NCI-H345 (cell line): Measurements from ENCODE around the gene SYP.
"Not testable (repeated sequence)": the region's sequence is repeated elsewhere in the genome, so short reads cannot be mapped to it uniquely, and the experiment has no call there.

Experiments
- DNase-seq: peaks from one replicate; lab custom pipeline; 2025; lab: John Stamatoyannopoulos, UW

SYP gene

DNA sequence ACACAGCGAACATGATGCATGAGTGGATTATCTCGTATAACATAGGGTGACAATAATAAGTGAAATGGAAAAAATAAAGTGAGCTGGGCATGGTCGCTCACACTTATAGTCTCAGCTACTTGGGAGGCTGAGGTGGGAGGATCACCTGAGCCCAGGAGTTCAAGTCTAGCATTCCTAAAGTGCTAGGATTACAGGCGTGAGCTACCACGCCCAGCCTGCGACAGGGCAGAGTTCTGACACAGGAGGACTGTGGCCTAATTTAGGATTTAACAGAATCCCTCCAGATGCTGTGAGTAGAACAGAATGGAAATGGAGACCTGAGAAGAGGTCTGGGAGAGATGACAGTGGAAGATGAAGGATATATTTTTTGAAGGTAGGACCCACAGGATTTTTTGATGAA, 10.4 kb downstream of the SYP start:
- no peak for DNase-seq

GRCh38 chrX:49188468-49189076, 11.4 kb downstream of the SYP start:
- no peak for DNase-seq

GRCh38 chrX:49187526-49187925, 12.5 kb downstream of the SYP start:
- no peak for DNase-seq

DNA sequence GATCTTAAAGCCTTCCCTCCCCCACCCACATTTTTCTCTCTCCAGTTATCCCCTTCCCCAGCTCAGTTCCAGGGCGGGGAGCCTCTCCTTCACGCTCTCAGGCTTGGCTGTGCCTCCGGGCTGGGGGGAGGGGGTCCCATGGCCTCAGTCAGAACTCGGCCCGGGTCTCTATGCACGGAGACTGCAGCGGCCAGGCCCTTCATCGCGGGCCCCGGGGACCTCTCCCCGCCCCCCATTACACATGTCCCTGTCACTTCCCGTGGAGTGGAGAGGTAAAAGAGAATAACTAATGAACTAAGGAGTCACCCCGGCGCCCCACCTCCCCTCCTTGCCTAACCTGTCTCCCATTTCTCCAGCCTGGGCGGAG, 13.0 kb downstream of the SYP start:
- no peak for DNase-seq

- DNase-seq: peak; percentile 67
Measured at GRCh38 chrX:49186125-49187027, 13.6 kb downstream of the SYP start, which contains the start of gene PRICKLE3. Gene PRICKLE3, minus strand, starts transcription at chrX:49186373. Its CDS starts 76 bp downstream, at chrX:49186297.

- peak; percentile 96 for DNase-seq
Measured at GRCh38 chrX:49184294-49185281, 15.4 kb downstream of the SYP start.

DNA sequence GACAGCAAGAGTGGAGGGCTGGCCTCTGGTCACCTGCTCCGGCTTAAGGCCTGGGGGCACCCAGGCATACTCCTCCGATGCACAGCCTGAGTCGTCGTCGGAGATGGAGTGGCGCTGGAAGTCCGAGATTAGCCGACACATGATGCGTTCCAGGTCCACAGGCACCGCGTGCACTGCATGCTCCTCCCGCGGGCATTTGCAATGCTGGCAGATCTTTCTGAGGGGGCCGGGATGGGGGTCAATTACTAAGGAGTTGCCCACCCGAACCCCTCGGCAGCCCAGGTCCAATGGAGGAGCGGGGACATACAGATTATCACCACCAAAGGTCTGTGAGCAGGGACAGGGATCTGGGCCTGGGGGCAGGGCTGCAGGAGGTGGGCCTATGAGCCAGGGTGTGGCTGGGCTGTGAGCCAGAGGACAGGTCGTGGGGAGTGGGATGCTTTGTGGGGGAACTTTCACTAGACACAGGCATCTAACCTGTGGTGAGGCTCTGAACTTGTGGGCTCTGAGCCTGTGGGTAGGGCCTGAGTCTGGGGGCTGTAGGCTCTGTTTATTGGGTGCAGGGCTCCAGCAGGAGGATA, 16.2 kb downstream of the SYP start:
- peak; percentile 53 for DNase-seq

GRCh38 chrX:49179358-49179757, 20.6 kb downstream of the SYP start:
- no peak for DNase-seq

DNA sequence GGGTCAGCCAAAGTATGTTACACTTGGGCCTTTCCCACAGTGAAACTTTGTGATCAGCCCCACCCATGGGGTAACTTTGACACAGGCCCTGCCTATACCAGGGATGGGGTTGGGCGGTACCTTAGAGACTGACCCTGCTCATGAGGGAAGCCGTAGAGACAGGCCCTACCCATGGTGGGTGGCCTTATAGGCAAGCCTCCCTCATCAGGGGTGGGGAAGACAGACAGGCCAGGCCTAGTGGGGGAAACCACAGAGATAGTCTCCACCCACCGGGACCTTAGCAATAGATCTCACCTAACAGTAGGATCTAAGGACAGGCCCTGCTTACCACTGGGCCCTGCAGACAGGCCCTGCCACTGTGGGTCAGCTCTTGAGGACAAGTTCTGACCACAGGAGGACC, 21.5 kb downstream of the SYP start:
- no peak for DNase-seq

GRCh38 chrX:49177873-49178480, 22.0 kb downstream of the SYP start:
- DNase-seq: no peak

DNA sequence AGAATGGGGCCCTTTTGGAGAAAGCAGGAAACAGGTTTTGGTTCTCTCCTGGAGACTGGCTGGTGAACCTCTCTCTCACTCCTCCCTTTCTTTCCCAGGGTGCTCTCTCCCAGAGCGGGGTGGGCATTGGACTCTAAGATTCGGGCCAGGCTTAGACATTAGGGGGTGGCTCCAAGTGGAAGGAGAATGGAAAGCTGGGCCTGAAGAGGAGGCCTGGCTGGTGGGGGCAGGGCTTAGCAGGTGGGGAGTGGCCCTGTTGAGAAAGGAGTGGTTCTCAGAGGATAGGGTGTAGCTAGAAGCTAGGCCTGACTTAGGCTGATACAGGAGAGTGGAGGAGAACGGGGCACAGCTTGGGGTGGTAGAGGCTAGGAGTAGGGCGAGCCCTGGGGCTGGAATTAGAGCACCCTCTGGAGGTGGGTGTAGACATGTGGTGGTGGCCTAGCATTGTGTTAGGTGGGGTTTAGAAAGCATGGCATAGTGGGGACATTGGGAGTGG, 22.6 kb downstream of the SYP start:
- DNase-seq: no peak

DNA sequence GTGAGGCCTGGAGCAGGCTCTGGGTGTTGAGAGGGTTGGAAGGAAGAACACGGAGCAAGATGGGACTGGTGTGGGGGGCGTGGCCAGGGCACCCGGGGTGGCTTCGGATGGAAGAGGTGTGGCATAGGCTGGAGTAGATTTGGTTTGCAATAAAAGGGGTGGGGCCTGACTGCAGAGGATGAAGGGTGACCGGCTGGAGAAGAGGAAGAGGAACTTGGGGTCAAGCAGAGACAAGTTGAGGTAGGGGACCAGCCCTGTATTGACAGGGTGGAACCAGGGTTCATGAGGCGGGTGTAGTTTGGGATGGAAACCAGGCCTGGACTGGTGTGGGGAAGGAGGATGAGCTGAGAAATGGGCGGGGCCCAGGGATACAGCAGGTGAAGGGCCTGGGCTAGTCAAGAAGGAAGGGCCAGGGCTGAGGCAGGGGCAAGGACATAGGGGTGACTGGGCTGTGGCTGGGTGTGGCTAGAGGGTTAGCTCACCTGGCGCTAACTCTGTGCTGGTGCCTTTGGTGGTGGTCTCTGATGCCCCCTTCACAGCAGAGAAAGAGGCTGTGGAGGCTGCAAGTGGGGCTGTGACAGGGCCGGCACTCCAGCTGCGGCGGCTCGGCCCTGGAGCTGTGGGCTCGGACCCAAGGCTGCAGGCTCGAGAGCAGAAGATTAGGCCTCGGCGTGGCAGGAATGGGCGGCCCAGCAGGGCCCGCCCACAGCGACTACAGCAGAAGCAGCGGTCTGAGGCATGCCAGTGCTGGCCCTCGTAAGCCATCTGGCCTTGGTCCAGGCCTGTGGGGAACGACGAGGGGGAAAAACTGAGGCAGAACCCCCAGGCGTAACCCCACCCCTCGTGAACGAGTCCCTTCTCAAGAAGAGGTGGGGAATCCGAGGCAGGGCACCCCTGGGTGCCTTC, 23.3 kb downstream of the SYP start:
- DNase-seq: no peak

DNA sequence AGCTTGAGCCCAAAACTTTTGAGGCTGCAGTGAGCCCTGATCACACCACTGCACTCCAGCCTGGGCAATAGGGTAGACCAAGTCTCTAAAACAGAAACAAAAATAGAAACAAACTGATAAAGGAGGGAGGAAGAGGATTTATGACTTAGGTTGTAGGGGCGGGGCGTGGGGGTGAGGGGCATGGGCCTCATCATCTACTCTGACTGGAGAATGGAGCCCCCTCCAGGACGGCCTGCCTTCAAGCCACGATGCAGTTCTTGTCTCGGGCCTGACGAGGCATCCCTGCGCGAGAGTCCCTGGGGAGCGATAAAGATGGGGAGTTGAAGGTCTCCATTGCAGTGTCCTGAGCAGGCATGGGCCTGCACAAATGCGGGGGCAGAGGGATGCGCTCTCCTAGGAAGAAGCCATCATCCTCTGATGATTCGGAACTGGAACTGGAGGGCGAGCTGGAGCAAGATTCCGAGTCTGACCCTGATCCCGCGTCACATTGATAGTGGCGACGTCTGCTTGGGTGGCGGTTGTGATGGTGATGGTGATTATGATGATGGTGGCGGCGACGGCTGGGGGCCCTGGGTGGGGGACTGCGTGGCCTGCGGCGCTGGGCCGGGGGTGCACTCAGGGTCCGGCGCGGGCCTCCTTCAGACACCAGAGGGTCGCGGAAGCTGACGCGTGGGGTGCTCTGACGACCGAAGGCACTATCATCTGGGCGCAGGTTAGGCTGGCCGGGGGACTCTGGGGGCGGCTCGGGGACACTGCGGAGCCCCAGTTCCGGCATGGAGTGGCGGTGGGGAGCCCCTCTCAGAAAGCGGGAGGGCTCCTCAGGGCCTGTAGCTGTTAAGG, 24.3 kb downstream of the SYP start:
- DNase-seq: no peak

- DNase-seq: no peak
Measured at GRCh38 chrX:49174723-49175122, 25.3 kb downstream of the SYP start.

GRCh38 chrX:49173544-49173943, 26.4 kb downstream of the SYP start:
- DNase-seq: not testable (repeated sequence)

GRCh38 chrX:49172280-49172780, 27.7 kb downstream of the SYP start:
- peak; percentile 79 for DNase-seq

DNA sequence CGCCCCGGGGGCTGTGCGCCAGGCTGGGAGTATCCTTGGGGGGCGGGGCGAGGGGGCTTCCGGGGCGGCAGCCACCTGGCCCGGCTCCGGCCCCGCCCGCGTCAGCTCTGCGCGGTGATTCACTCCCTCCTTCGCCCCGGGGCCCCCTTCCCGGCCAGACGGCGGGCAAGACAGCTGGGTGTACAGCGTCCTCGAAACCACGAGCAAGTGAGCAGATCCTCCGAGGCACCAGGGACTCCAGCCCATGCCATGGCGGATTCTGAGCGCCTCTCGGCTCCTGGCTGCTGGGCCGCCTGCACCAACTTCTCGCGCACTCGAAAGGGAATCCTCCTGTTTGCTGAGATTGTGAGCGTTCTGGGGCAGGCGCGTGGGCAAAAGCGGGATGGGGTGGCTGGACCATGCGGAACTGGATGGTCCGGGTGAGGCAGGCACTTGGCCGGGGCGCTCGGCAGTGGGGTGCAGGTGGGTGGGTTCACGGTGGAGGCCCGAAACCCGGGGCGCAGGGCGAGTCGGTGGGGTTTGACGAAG, 28.2 kb downstream of the SYP start, which contains the start of gene PLP2:
Gene PLP2 (plus strand): TSS at position 147 of the 528 bp plus-strand sequence. CDS start 103 bp downstream, at position 250.
- peak; percentile 52 for DNase-seq

DNA sequence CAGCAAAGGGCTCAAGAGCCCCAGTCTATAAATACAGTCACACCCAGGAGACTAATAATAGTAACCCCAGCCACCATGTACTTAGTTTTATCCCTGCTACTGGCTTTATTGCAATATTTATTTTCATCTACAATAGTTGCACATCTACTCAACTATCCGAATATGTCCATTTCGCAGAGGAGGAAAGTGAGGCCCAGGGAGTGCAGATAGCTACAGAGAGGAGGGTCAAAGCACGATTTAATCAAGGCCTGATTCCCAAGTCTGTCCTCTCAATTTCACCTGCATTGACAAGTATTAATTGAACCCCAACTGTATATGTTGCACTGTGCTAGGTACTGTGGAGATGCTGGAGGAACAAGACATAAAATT, 32.3 kb downstream of the SYP start:
- DNase-seq: no peak
